Peyer's patch (tissue), 4 donors: ENCODE results near the gene MAN1C1.

ENCODE experiments used
- CTCF ChIP-seq, 6 experiments: fragments of 450-650 bp in 4 of 6; fragments of 200-600 bp in 2 of 6; sonication (generic) in 1 of 6; IDR thresholded peaks; one replicate each; pipeline ENCODE4 v1.5.1; 2017 to 2019; ENCODE audit warnings: antibody characterized with exemption in 6 of 6, mild to moderate bottlenecking in 3 of 6, moderate library complexity in 1 of 6
- POLR2A ChIP-seq, 2 donors: fragments of 450-650 bp; IDR thresholded peaks; one replicate each; pipeline ENCODE4 v1.5.1; 2017; ENCODE audit warnings: antibody characterized with exemption in 2 of 2, mild to moderate bottlenecking in 2 of 2, moderate library complexity in 2 of 2

GRCh38 chr1:25750923-25751605 lies 134.5 kb downstream of the MAN1C1 start:
- no peak for TF ChIP-seq CTCF (IDR thresholded peaks at IDR 0.05)
- TF ChIP-seq POLR2A (IDR thresholded peaks at IDR 0.05) = no peak
